GM19468 (cell line): ENCODE measurements around the gene AUTS2.

Source experiments
- ATAC-seq: cut with Tn5 transposase; IDR thresholded peaks from one replicate; pipeline ENCODE4 v1.9.1; 2021; ENCODE audit warnings: mild to moderate bottlenecking, moderate library complexity, moderate number of reproducible peaks; ENCODE audit not compliant: unreplicated experiment; ENCODE audit errors: extremely low read depth

Gene AUTS2

DNA sequence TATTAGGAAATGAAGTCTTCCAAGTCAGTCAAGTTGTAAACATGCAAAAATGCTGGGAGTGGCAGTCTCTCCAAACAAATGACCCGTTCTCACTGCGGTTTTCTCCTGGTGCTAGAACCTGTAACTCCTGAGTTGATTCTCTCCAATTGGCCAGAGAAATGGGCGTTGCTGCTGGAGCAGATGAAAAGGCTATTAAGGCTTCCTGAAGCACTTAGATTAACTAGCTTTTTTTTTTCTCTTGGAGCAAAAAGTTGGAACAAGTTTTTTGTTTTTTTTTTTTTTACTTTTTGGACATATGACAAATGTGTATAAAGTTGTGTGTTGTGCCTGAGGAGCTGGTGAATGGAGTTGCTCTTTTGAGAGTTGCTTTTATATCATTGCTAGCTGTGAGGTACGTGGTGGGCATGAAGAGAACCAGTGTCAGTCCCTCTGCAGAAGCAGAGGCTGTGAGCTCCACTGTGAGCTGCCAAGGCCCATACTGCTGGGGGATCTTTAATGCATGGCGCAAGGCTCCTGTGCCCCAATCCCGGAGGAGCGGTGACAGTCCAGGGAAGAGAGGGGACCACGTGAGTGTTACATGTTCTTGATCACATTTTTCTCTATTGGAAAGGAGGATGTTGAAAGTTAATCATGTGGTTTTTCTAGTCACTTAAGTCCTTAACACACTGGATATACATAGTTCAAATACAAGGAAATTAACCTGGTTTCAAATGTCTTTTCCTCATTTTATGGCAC is 1140.0 kb downstream of the AUTS2 start:
- ATAC-seq = no peak

GRCh38 chr7:70739646-70740210 is 1141.5 kb downstream of the AUTS2 start:
- ATAC-seq = no peak

GRCh38 chr7:70741666-70742065 is 1143.4 kb downstream of the AUTS2 start:
- no peak for ATAC-seq

GRCh38 chr7:70743531-70744325 is 1145.5 kb downstream of the AUTS2 start:
- ATAC-seq = no peak

DNA sequence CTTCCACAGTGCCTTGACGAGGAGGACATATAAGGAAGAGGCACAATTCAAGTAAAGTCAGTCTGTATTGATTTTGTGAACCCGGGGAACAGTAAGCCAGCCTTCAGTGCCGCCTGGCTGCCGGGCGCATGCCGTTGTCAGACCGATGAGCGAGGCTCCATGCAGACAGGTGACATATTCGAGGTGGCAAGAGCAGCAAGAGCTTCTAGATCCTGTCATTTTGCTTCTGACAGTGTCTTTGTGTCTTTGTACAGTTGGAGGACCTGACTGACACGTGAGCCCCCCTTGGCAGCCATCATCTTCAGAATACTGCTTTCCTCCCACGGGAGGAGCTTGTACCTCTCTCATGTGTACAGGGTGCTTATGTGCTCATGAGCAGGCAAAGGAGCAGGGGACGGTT is 1146.2 kb downstream of the AUTS2 start:
- no peak for ATAC-seq

- no peak for ATAC-seq
Measured at GRCh38 chr7:70749831-70750230, 1151.6 kb downstream of the AUTS2 start.

- ATAC-seq = no peak
Measured at GRCh38 chr7:70751895-70752294, 1153.6 kb downstream of the AUTS2 start.

DNA sequence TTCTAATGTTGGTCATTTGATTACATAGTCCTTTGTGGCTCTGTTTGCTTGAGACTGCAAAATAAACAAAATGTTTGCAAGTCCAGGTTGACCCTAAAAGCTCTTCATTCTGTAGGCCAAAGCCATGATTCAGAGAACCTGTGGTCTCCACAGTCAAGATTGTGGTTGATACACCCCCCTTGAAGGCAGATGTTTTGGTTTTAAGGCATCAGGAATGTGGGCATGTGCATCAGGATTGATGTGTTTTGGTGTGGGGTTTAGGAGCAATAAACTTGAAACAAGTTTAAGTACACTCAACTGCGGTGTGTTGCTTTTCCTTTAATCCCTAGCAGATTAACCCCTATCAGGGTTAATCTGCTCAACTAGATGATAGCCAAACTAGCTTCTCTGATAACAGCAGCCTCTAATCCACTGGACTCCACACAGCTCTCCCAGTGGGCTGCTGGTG is 1154.5 kb downstream of the AUTS2 start:
- no peak for ATAC-seq

- no peak for ATAC-seq
Measured at GRCh38 chr7:70756789-70757188, 1158.5 kb downstream of the AUTS2 start.

GRCh38 chr7:70758646-70759045 is 1160.4 kb downstream of the AUTS2 start:
- ATAC-seq = no peak

DNA sequence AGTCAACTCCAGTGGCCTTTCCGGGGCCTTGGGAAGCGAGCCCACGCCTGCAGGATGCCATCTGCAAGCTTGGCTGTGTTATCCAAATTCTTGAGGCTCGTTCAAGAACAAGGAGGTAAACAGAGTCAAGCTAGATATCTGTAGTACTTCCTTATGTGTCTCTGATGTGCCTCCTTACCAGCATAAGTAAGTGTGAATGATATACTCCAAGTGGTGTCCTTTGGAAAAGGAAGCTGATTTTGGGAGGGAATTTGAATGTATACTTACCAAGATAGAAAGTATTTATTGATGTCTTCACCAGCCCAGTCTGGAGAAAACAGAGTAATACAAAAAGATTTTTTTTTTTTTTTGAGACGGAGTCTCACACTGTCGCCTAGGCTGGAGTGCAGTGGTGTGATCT is 1161.4 kb downstream of the AUTS2 start:
- ATAC-seq = no peak

GRCh38 chr7:70761711-70762328 is 1163.5 kb downstream of the AUTS2 start:
- no peak for ATAC-seq

- no peak for ATAC-seq
Measured at GRCh38 chr7:70762696-70763095, 1164.4 kb downstream of the AUTS2 start.

DNA sequence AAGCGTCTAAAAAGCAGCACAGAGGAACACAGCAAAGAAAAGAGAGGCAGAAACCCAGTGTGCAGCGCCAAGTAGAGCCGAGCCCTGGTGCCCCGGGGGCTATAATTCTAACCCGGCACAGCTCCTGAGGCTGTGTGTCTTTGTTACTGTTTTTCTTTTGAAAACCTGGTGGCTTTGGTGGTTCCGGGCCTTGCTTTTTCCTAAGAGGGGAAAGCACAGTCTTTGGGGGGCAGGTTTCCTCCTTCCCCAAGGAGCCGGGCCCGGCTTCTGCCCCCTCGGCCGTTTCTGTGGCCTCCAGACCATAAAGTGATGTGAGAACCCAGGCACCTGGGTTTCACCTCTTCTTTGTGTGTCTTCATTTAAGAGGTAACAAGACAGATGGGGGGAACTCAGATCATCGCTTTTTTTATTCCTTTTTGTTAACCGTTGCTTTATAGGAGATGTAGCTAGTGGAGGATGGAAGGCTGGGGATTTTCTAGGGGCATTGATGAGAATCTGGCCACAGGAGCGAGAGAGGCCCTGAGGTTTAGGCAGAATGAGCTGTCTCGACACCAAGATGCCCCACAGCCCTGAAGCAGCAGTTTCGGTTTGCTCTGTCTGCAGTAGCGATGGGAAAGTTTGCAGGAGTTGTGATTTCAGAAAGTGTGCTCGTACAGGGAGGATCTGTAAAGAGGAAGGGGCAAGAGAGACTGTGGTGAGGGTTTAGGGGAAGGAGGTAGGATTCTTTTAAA is 1165.9 kb downstream of the AUTS2 start:
- peak; percentile 53 for ATAC-seq

DNA sequence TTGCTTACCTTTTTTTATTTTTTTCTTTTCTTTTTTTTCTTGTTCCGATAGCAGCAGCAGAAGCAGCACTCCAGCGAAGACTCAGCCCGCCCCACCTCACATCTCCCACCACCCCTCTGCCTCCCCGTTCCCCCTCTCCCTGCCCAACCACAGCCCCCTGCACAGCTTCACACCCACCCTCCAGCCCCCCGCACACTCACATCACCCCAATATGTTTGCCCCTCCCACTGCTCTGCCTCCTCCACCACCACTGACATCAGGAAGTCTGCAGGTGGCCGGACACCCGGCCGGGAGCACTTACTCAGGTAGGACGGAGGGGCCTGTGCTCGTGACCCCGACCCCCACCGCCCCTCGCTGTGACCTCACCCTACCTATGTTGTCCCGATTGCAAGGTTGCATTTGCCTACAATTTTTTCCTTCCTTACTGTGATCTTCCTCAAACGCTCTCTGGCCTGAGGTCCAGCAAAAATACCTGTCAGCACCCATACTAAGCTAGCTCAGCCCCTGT is 1166.5 kb downstream of the AUTS2 start:
- no peak for ATAC-seq

- ATAC-seq = no peak
Measured at GRCh38 chr7:70765651-70766050, 1167.4 kb downstream of the AUTS2 start.

- ATAC-seq = no peak
Measured at GRCh38 chr7:70766109-70766508, 1167.8 kb downstream of the AUTS2 start.

DNA sequence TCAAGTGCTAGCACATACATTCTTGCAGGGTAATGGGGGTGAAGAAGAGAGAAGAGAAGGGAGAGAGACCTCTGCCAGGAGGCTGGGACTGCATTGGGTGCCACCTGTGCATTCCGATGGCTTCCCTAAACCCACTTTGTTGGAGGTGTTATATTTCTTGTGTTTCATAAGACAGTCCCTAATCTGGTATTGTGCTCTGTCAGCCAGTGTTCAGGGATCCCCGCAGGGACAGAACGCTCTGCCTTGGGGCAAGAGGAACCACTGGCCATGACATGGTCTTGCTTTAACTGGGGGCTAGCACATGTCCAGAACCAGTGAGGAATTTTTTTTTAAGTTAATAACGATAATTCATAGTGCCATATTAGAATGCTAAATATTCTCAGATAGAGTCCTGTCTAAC is 1168.4 kb downstream of the AUTS2 start:
- no peak for ATAC-seq

- ATAC-seq = no peak
Measured at GRCh38 chr7:70770154-70770553, 1171.9 kb downstream of the AUTS2 start.

DNA sequence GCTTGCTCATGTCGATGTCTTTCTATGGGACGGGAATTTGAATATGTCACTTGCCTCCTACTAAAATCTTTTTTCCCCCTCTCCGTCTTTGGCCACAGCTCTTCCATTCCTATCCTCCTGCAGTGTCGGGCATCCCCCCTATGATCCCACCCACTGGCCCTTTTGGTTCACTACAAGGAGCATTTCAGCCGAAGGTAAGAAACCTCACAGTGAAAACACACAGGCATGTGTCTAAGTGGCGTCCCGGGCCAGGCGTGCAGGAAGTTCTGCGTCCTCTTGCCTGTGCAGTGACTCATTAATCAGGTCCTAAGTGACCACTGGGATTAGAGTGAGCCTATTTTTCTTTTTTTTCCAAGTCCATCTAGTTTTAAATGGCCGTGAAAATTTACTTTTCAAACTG is 1173.2 kb downstream of the AUTS2 start:
- ATAC-seq = no peak
